Fibroblast of lung (primary cell): ENCODE measurements around the gene TWIST2.

ENCODE experiments used
- CTCF ChIP-seq, 2 donors: IDR thresholded peaks in 1 of 2; conservative IDR thresholded peaks in 1 of 2; 1 replicate in 1 of 2; 2 replicates in 1 of 2; pipeline ENCODE4 v1.5.1; 2011 to 2012; ENCODE audit warnings: low read length in 2 of 2, control low read depth in 1 of 2, inconsistent platforms in 1 of 2, low read depth in 1 of 2, mild to moderate bottlenecking in 1 of 2
- EZH2 ChIP-seq: IDR thresholded peaks from 2 replicates; pipeline ENCODE4 v1.5.1; 2012; ENCODE audit warnings: low read length, control low read depth, mild to moderate bottlenecking; ENCODE audit errors: missing control alignments

GRCh38 chr2:238926761-238927611 lies 79.1 kb downstream of the TWIST2 start:
- TF ChIP-seq CTCF (conservative IDR thresholded peaks at IDR 0.05 in 1 of 2, IDR thresholded peaks at IDR 0.05 in 1 of 2; ENCODE audit: low read depth in 1 of 2, low read length in 2 of 2) (no peak), EZH2 (no peak)
